SU-DHL-6 (cell line): ENCODE data around the gene FRMD1.

Experiments used
- H2AFZ ChIP-seq: fragments of 200-600 bp; sonication (generic); 2 replicates; pipeline ENCODE4 v1.6.1; 2014; ENCODE audit warnings: low read depth, mild to moderate bottlenecking, moderate library complexity, mixed read lengths, antibody characterized with exemption, low read length; ENCODE audit not compliant: severe bottlenecking
- H3F3A ChIP-seq: fragments of 200-600 bp; shearing (Covaris generic); 2 replicates; pipeline ENCODE4 v1.6.0; 2016; ENCODE audit warnings: antibody characterized with exemption, mild to moderate bottlenecking; ENCODE audit not compliant: insufficient read depth
- H3K27ac ChIP-seq: fragments of 200-600 bp; sonication (generic); 2 replicates; pipeline ENCODE4 v1.5.1; 2016; ENCODE audit warnings: low read depth, mild to moderate bottlenecking, low read length, moderate library complexity, mixed read lengths
- H3K27me3 ChIP-seq: fragments of 200-600 bp; sonication (generic), shearing (Covaris generic); 2 replicates; pipeline ENCODE4 v1.6.0; 2014; ENCODE audit warnings: mild to moderate bottlenecking, low read length
- H3K36me3 ChIP-seq: fragments of 200-600 bp; sonication (generic); 2 replicates; pipeline ENCODE4 v1.6.1; 2014; ENCODE audit warnings: mild to moderate bottlenecking, low read length, mixed read lengths
- H3K4me2 ChIP-seq: fragments of 300-600, 200-600 bp; shearing (Covaris generic), sonication (generic); 2 replicates; pipeline ENCODE4 v1.6.0; 2014; ENCODE audit warnings: low read length, low read depth, mild to moderate bottlenecking; ENCODE audit not compliant: poor library complexity, severe bottlenecking
- H3K4me3 ChIP-seq: fragments of 200-600 bp; sonication (generic); 2 replicates; pipeline ENCODE4 v1.5.1; 2014; ENCODE audit warnings: antibody characterized with exemption, low read length, mild to moderate bottlenecking, mixed read lengths; ENCODE audit not compliant: insufficient read depth, poor library complexity, severe bottlenecking
- H3K79me2 ChIP-seq: fragments of 200-600 bp; sonication (generic); 2 replicates; pipeline ENCODE4 v1.6.1; 2014; ENCODE audit warnings: mild to moderate bottlenecking, low read length, moderate library complexity; ENCODE audit not compliant: insufficient read depth
- H3K9ac ChIP-seq: fragments of 200-600 bp; sonication (generic); 2 replicates; pipeline ENCODE4 v1.7.0; 2014; ENCODE audit warnings: mild to moderate bottlenecking, low read length
- H3K9me2 ChIP-seq: fragments of 200-600 bp; sonication (generic); replicated peaks from 2 replicates; pipeline ENCODE4 v1.6.1; 2014; ENCODE audit warnings: low read length; ENCODE audit not compliant: insufficient read depth
- H3K9me3 ChIP-seq: fragments of 200-600 bp; sonication (generic); 2 replicates; pipeline ENCODE4 v1.6.1; 2014; ENCODE audit warnings: low read length, mixed read lengths; ENCODE audit not compliant: insufficient read depth
- H4K20me1 ChIP-seq: fragments of 200-600 bp; sonication (generic); 2 replicates; pipeline ENCODE4 v1.6.1; 2014; ENCODE audit warnings: low read depth, mild to moderate bottlenecking, antibody characterized with exemption, low read length, moderate library complexity, mixed read lengths
- EZH2phosphoT487 ChIP-seq: fragments of 200-600 bp; sonication (generic), shearing (Covaris generic); conservative IDR thresholded peaks from 2 replicates; pipeline ENCODE4 v1.6.1; 2018; ENCODE audit warnings: mild to moderate bottlenecking, antibody characterized with exemption, low read length, moderate library complexity, mixed read lengths
- TF ChIP-seq, protein P1 (sequence below): fragments of 200-600 bp; sonication (generic); IDR thresholded peaks from one replicate; pipeline ENCODE4 v1.5.1; 2017; ENCODE audit warnings: antibody characterized with exemption, mild to moderate bottlenecking, low read length, moderate library complexity; ENCODE audit not compliant: insufficient read depth, poor library complexity, severe bottlenecking

The FRMD1 gene

DNA sequence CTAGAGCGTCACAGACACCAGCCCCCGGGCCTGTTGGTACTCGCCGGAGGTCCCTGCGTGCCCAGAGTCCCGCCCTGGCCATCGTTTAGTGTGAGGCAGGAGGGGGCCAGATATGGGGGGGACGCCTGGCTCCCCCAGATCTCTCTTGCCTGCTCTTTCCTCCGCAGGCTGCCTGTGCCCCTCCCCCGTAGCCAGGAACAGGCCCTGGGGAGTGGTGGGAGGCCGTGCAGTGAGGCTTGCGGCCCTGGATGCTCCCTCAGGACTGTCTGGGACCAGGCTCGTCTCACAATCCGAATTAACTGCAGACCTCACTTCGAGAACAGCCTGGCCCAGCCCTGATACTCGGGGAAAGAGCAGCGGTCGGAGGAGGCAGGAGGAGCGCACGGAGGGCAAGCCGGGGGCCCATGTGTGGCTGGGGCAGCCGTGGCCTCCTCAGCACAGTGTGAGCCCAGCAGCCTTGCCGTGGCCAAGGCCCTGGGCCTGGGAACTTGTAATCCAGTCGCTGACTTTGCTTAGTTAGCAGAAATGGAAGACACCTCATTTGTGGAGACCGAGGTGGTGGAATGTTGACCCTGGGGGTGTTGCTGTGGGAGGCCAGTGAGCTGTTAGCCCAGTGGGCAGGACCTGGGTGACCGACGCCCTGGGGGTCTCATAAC lies 28.7 kb downstream of the FRMD1 start:
- Histone ChIP-seq H3K4me3 (no peak overlapping the region), H4K20me1 (no peaks in the 10 kb centered on the region), H3K9me3 (no peaks in the 10 kb centered on the region), H3F3A (no peaks in the 10 kb centered on the region), H3K27me3 (no peaks in the 10 kb centered on the region), H3K79me2 (no peaks in the 10 kb centered on the region), H3K9ac (no peak overlapping the region), H3K27ac (no peak overlapping the region), H2AFZ (no peak overlapping the region), H3K36me3 (no peaks in the 10 kb centered on the region), H3K4me2 (no peak overlapping the region), H3K9me2 (no peaks in the 10 kb centered on the region)
- no peak for TF ChIP-seq EZH2phosphoT487
- TF ChIP-seq, protein P1, sequence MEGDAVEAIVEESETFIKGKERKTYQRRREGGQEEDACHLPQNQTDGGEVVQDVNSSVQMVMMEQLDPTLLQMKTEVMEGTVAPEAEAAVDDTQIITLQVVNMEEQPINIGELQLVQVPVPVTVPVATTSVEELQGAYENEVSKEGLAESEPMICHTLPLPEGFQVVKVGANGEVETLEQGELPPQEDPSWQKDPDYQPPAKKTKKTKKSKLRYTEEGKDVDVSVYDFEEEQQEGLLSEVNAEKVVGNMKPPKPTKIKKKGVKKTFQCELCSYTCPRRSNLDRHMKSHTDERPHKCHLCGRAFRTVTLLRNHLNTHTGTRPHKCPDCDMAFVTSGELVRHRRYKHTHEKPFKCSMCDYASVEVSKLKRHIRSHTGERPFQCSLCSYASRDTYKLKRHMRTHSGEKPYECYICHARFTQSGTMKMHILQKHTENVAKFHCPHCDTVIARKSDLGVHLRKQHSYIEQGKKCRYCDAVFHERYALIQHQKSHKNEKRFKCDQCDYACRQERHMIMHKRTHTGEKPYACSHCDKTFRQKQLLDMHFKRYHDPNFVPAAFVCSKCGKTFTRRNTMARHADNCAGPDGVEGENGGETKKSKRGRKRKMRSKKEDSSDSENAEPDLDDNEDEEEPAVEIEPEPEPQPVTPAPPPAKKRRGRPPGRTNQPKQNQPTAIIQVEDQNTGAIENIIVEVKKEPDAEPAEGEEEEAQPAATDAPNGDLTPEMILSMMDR, result no peak

GRCh38 chr6:168049706-168050224 lies 29.2 kb downstream of the FRMD1 start:
- H2AFZ ChIP-seq, result no peak overlapping the region
- no peaks in the 10 kb centered on the region for H3K27me3 ChIP-seq
- no peaks in the 10 kb centered on the region for H3K9me3 ChIP-seq
- no peak overlapping the region for H3K9ac ChIP-seq
- no peaks in the 10 kb centered on the region for H3K36me3 ChIP-seq
- no peaks in the 10 kb centered on the region for H3K79me2 ChIP-seq
- H3K4me3 ChIP-seq, result no peak overlapping the region
- TF ChIP-seq, protein P1, result no peak
- no peak for TF ChIP-seq EZH2phosphoT487
- no peaks in the 10 kb centered on the region for H4K20me1 ChIP-seq
- H3K27ac ChIP-seq, result no peak overlapping the region
- no peaks in the 10 kb centered on the region for H3K9me2 ChIP-seq
- H3K4me2 ChIP-seq, result no peak overlapping the region
- H3F3A ChIP-seq, result no peaks in the 10 kb centered on the region

DNA sequence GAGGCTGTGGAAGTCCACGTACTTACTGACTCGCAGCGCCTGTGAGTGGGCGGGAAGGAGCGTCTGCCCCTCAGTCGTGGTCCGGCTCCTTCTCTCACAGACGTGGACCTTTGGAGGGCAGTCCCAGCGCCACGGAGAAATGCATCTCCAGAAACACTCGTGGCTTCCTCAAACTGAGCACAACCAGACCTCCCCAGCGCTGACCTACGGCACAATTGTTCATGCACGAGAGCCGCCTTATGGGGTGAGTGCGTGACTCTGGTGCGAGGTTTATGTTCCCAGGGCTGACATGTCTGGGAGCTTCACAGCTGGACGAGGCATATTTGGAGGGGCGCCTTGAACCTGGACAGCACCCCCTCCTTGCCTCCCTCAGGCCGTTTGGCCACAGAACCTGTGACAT lies 29.7 kb downstream of the FRMD1 start:
- H3K36me3 ChIP-seq, result no peaks in the 10 kb centered on the region
- H3K79me2 ChIP-seq, result no peaks in the 10 kb centered on the region
- H3K9ac ChIP-seq, result no peak overlapping the region
- H3K9me3 ChIP-seq, result no peaks in the 10 kb centered on the region
- no peaks in the 10 kb centered on the region for H3K27me3 ChIP-seq
- no peak overlapping the region for H3K4me2 ChIP-seq
- no peak overlapping the region for H3K4me3 ChIP-seq
- H3F3A ChIP-seq, result no peaks in the 10 kb centered on the region
- no peak overlapping the region for H2AFZ ChIP-seq
- no peak overlapping the region for H3K27ac ChIP-seq
- H3K9me2 ChIP-seq, result no peaks in the 10 kb centered on the region
- no peaks in the 10 kb centered on the region for H4K20me1 ChIP-seq
- TF ChIP-seq, protein P1, result no peak
- TF ChIP-seq EZH2phosphoT487, result no peak
